ENCODE results near the gene LENG8. TPM values are rescaled to one million over a fixed set of nuclear protein-coding genes. Genes with fewer than 3 reads are reported as not detected.
A peak's percentile ranks its signal among the peaks of the same experiment; 100 is the strongest.

LENG8 gene
- total and polyA plus RNA-seq, 10 of the 15 experiments (the other 5 are each of a cell fraction or from before 2014, with no cell fraction given), result 2.3 to 145 (median 34.4) TPM

- no peak overlapping the region for H3K4me3 ChIP-seq
- no peaks in the 10 kb centered on the region for H3K9me3 ChIP-seq (replicated peaks; ENCODE audit: control insufficient read depth, insufficient read depth, low read length)
- H2AFZ ChIP-seq (ENCODE audit: control insufficient read depth, low read depth, low read length), result no peak overlapping the region
- no peak overlapping the region for H3K27ac ChIP-seq (ENCODE audit: control insufficient read depth, insufficient read depth)
- POLR2A ChIA-PET, result interaction anchor here (0.7 kb wide), 1 partner anchor 139 kb away, joined by 3 read pairs; no protein-coding TSS in a partner anchor
- in situ Hi-C loops (cut with MboI) (loop anchor here (5.0 to 10.0 kb wide), 3 partner anchors 174 to 446 kb away; no protein-coding TSS in a partner anchor), intact Hi-C loops (cut with micrococcal nuclease; ENCODE audit: unreplicated experiment) (loop anchor here (10.0 kb wide), 1 partner anchor 436 kb away; no protein-coding TSS in a partner anchor)
- ATAC-seq (peak; percentile 67), DNase-seq (ENCODE audit: low read depth, low spot score) (no peak), FAIRE-seq (peak; percentile 84)
- H3K79me2 ChIP-seq (ENCODE audit: control insufficient read depth, insufficient read depth, low read length), result no peaks in the 10 kb centered on the region
- SMC1A ChIA-PET (ENCODE audit: uncharacterized antibody, unreplicated experiment), result interaction anchor here (0.7 to 7.3 kb wide), 10 partner anchors 20 to 204 kb away, joined by 3 to 118 read pairs (median 4); no protein-coding TSS in a partner anchor
- H3K9ac ChIP-seq (ENCODE audit: control insufficient read depth, insufficient read depth, low read length), result no peak overlapping the region
- no peaks in the 10 kb centered on the region for H3K27me3 ChIP-seq (replicated peaks in 1 of 2; ENCODE audit: control insufficient read depth in 2 of 2, insufficient read depth in 2 of 2, low read length in 1 of 2)
- CTCF ChIA-PET, result interaction anchor here (0.6 to 8.5 kb wide), 23 partner anchors 9 to 657 kb away, joined by 3 to 236 read pairs (median 4); partner anchors contain the start of genes LENG8, LENG9 and LILRB4
- H3K36me3 ChIP-seq (ENCODE audit: control insufficient read depth in 2 of 2, insufficient read depth in 2 of 2, low read length in 1 of 2), result no peaks in the 10 kb centered on the region
- 1% methylated on average over 10 of the region's 10 CpGs for WGBS (ENCODE audit: insufficient coverage, insufficient replicate concordance, low lambda C conversion rate, missing lambda C conversion rate)
- H3K4me2 ChIP-seq (ENCODE audit: control insufficient read depth, insufficient read depth), result no peak overlapping the region
- no peaks in the 10 kb centered on the region for H4K20me1 ChIP-seq (ENCODE audit: control insufficient read depth, insufficient read depth)
- BruUV-seq (replicated peaks), result no TSS peak
- RAD21 ChIA-PET (ENCODE audit: unreplicated experiment), result interaction anchor here (0.7 to 6.5 kb wide), 5 partner anchors 11 to 665 kb away, joined by 3 to 59 read pairs (median 4); no protein-coding TSS in a partner anchor
- peaks cover 7% of the 10 kb centered on the region; the same call in 1 of the 2 replicates for H3K4me1 ChIP-seq (ENCODE audit: control insufficient read depth, insufficient read depth, low read length)
- TF ChIP-seq SIX5 (IDR thresholded peaks at IDR 0.05; ENCODE audit: low read depth, low read length, severe bottlenecking) (no peak), SMARCA5 (IDR thresholded peaks at IDR 0.05) (0 out of 2 replicates have a peak, but pooled peaks have one; percentile 28), NR2F1 (conservative IDR thresholded peaks at IDR 0.05) (no peak), RAD21 (IDR thresholded peaks at IDR 0.05; ENCODE audit: insufficient read depth, low read depth, low read length) (peak; percentile 69), CHD4 (IDR thresholded peaks at IDR 0.05) (no peak), IRF4 (IDR thresholded peaks at IDR 0.05; ENCODE audit: low read depth, low read length) (0 out of 2 replicates have a peak, but pooled peaks have one; percentile 38), FOS (IDR thresholded peaks at IDR 0.05; ENCODE audit: borderline replicate concordance, extremely low read depth, insufficient read length) (no peak), KDM1A (IDR thresholded peaks at IDR 0.05; ENCODE audit: borderline replicate concordance) (no peak), YY1 (IDR thresholded peaks at IDR 0.05; ENCODE audit: low read depth, low read length) (0 out of 2 replicates have a peak, but pooled peaks have one; percentile 37), EGR1 (IDR thresholded peaks at IDR 0.05; ENCODE audit: borderline replicate concordance in 1 of 2, low read depth in 2 of 2, low read length in 2 of 2) (no peak), SMC3 (IDR thresholded peaks at IDR 0.05; ENCODE audit: borderline replicate concordance, low read length) (peak; percentile 55; the same call in 1 of the 2 replicates), CEBPZ (IDR thresholded peaks at IDR 0.05; ENCODE audit: low read depth, low read length) (no peak), SRF (IDR thresholded peaks at IDR 0.05; ENCODE audit: low read depth in 2 of 2, low read length in 2 of 2) (no peak)
- TF ChIP-seq, protein P1, sequence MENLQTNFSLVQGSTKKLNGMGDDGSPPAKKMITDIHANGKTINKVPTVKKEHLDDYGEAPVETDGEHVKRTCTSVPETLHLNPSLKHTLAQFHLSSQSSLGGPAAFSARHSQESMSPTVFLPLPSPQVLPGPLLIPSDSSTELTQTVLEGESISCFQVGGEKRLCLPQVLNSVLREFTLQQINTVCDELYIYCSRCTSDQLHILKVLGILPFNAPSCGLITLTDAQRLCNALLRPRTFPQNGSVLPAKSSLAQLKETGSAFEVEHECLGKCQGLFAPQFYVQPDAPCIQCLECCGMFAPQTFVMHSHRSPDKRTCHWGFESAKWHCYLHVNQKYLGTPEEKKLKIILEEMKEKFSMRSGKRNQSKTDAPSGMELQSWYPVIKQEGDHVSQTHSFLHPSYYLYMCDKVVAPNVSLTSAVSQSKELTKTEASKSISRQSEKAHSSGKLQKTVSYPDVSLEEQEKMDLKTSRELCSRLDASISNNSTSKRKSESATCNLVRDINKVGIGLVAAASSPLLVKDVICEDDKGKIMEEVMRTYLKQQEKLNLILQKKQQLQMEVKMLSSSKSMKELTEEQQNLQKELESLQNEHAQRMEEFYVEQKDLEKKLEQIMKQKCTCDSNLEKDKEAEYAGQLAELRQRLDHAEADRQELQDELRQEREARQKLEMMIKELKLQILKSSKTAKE (IDR thresholded peaks at IDR 0.05; ENCODE audit: low read depth, poor library complexity, severe bottlenecking), result no peak
- TF ChIP-seq, protein P2, sequence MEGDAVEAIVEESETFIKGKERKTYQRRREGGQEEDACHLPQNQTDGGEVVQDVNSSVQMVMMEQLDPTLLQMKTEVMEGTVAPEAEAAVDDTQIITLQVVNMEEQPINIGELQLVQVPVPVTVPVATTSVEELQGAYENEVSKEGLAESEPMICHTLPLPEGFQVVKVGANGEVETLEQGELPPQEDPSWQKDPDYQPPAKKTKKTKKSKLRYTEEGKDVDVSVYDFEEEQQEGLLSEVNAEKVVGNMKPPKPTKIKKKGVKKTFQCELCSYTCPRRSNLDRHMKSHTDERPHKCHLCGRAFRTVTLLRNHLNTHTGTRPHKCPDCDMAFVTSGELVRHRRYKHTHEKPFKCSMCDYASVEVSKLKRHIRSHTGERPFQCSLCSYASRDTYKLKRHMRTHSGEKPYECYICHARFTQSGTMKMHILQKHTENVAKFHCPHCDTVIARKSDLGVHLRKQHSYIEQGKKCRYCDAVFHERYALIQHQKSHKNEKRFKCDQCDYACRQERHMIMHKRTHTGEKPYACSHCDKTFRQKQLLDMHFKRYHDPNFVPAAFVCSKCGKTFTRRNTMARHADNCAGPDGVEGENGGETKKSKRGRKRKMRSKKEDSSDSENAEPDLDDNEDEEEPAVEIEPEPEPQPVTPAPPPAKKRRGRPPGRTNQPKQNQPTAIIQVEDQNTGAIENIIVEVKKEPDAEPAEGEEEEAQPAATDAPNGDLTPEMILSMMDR (IDR thresholded peaks at IDR 0.05 in 2 of 3, conservative IDR thresholded peaks at IDR 0.05 in 1 of 3; ENCODE audit: control insufficient read depth in 2 of 3, extremely low read depth in 1 of 3, insufficient read depth in 1 of 3, low read depth in 3 of 3, low read length in 3 of 3), result peak; percentile 63 to 74 (median 67)
Measured at GRCh38 chr19:54478677-54479266, 29.8 kb downstream of the LENG8 start.

All from GM12878 (cell line).